Kidney (tissue), 22 donors: ENCODE results near the gene CCS. TPM values are rescaled to one million over a fixed set of nuclear protein-coding genes. Genes with fewer than 3 reads are reported as not detected.
A peak's percentile ranks its signal among the peaks of the same experiment; 100 is the strongest.
"Not testable (repeated sequence)": the region's sequence is repeated elsewhere in the genome, so short reads cannot be mapped to it uniquely, and the experiment has no call there.

ENCODE experiments used
- DNase-seq, 5 donors: peaks; one replicate each; pipeline ENCODE4 v3.0.0-alpha.2; 2013 to 2020
- FAIRE-seq: peaks from 2 replicates; lab custom pipeline; 2012; peaks lifted over from hg19 to GRCh38; lab: Jason Lieb, UNC
- H3K27ac ChIP-seq, 2 donors: one replicate each; pipeline ENCODE4 v1.7.0; 2013; ENCODE audit warnings: low read depth in 2 of 2, low read length in 2 of 2, inconsistent platforms in 1 of 2
- H3K27me3 ChIP-seq: one replicate; pipeline ENCODE4 v1.7.1; 2013; ENCODE audit warnings: low read length, inconsistent platforms; ENCODE audit not compliant: control insufficient read depth, insufficient read depth
- H3K36me3 ChIP-seq, 3 donors: one replicate each; pipeline versions ENCODE4 v1.7.0 to v1.7.1; 2013; ENCODE audit warnings: low read length in 3 of 3, control low read depth in 1 of 3, inconsistent platforms in 1 of 3; ENCODE audit not compliant: insufficient read depth in 3 of 3, control insufficient read depth in 2 of 3
- H3K4me1 ChIP-seq, 3 donors: one replicate each; pipeline versions ENCODE4 v1.7.0 to v1.7.1; 2013; ENCODE audit warnings: low read length in 3 of 3, inconsistent platforms in 1 of 3, low read depth in 1 of 3; ENCODE audit not compliant: control insufficient read depth in 2 of 3, insufficient read depth in 2 of 3
- H3K4me3 ChIP-seq, 3 donors: one replicate each; pipeline versions ENCODE4 v1.7.0 to v1.8.1; 2013; ENCODE audit warnings: low read length in 3 of 3, control low read depth in 1 of 3, inconsistent platforms in 1 of 3
- H3K9ac ChIP-seq, 3 donors: one replicate each; pipeline versions ENCODE4 v1.7.0 to v1.7.1; 2013; ENCODE audit warnings: low read length in 3 of 3, control low read depth in 1 of 3, inconsistent platforms in 1 of 3
- H3K9me3 ChIP-seq, 3 donors: one replicate each; pipeline versions ENCODE4 v1.7.0 to v1.7.1; 2013; ENCODE audit warnings: low read length in 3 of 3, control low read depth in 1 of 3, inconsistent platforms in 1 of 3; ENCODE audit not compliant: control insufficient read depth in 2 of 3, insufficient read depth in 1 of 3
- intact Hi-C: fragments of 100-400 bp; cut with DNase I; formaldehyde crosslinking; loops from one replicate; pipeline ENCODE4 v1.11.1; 2022
- long read RNA-seq, 10 donors: library from polyadenylated mRNA in 1 of 10; unstranded in 1 of 10; transcript quantifications; one replicate each; pipeline ENCODE4 v2.0.0 and lab custom pipeline, GENCODE V29; 2021 to 2026
- polyA plus RNA-seq: library from polyadenylated mRNA; stranded (reverse); fragments of 350-450 nt; fragmentation: Illumina TruSeq; extraction: RNeasy Lipid Tissue Mini Kit (QIAGEN cat#74804); gene quantifications from one replicate; pipeline ENCODE4 v1.2.3, GENCODE V29; 2014; ENCODE audit warnings: low read depth, low replicate concordance; ENCODE audit not compliant: insufficient read depth
- total RNA-seq: library from RNA; stranded (reverse); fragmentation: NEBNext Ultra II Directional; extraction: Animal tissue kit (Norgen Biotek cat#: 25700); gene quantifications from one replicate; pipeline ENCODE4 v1.2.1, GENCODE V29; 2021
- TF ChIP-seq, protein P1 (sequence below): IDR thresholded peaks from 3 replicates; pipeline ENCODE4 v1.5.1; 2012; ENCODE audit warnings: mild to moderate bottlenecking, moderate library complexity, borderline replicate concordance; ENCODE audit not compliant: insufficient read depth; ENCODE audit errors: extremely low read depth
- donor health status: control.
- donor health status: control.
- donor health status: control.
- donor health status: control.
- donor health status: control.
- donor health status: DM: yes; HTN: yes; CAD: no.
- donor health status: Normal renal cell carcinoma (clear cell type).

Gene CCS, protein sequence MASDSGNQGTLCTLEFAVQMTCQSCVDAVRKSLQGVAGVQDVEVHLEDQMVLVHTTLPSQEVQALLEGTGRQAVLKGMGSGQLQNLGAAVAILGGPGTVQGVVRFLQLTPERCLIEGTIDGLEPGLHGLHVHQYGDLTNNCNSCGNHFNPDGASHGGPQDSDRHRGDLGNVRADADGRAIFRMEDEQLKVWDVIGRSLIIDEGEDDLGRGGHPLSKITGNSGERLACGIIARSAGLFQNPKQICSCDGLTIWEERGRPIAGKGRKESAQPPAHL
- total RNA-seq (40.7 TPM), polyA plus RNA-seq (78.7 TPM)
- long read RNA-seq, donor 1, transcript CCS-208 (8 exons, 1,430 nt): major isoform, 11 of 16 reads
- long read RNA-seq, donor 1, partial matches to known transcripts: 0 of 16 reads
- long read RNA-seq, donor 1, other reads (novel, unspliced or antisense): 0 of 16 reads
- long read RNA-seq, donor 2, transcript CCS-205 (7 exons, 1,196 nt): minor isoform, 7 of 31 reads
- long read RNA-seq, donor 2, transcript CCS-208 (8 exons, 1,430 nt): major isoform, 13 of 31 reads
- long read RNA-seq, donor 2, partial matches to known transcripts: 7 of 31 reads
- long read RNA-seq, donor 2, other reads (novel, unspliced or antisense): 0 of 31 reads
- long read RNA-seq, donor 3, transcript CCS-208 (8 exons, 1,430 nt): major isoform, 10 of 17 reads
- long read RNA-seq, donor 3, transcript CCS-205 (7 exons, 1,196 nt): minor isoform, 6 of 17 reads
- long read RNA-seq, donor 3, partial matches to known transcripts: 0 of 17 reads
- long read RNA-seq, donor 3, other reads (novel, unspliced or antisense): 0 of 17 reads
- long read RNA-seq, donor 4, transcript CCS-208 (8 exons, 1,430 nt): major isoform, 6 of 12 reads
- long read RNA-seq, donor 4, partial matches to known transcripts: 0 of 12 reads
- long read RNA-seq, donor 4, other reads (novel, unspliced or antisense): 0 of 12 reads
- long read RNA-seq, donor 5, partial matches to known transcripts: 0 of 4 reads
- long read RNA-seq, donor 5, other reads (novel, unspliced or antisense): 0 of 4 reads
- long read RNA-seq, donor 6, transcript CCS-208 (8 exons, 1,430 nt): major isoform, 13 of 16 reads
- long read RNA-seq, donor 6, partial matches to known transcripts: 0 of 16 reads
- long read RNA-seq, donor 6, other reads (novel, unspliced or antisense): 0 of 16 reads
- long read RNA-seq, donor 7, transcript CCS-208 (8 exons, 1,430 nt): major isoform, 7 of 24 reads
- long read RNA-seq, donor 7, partial matches to known transcripts: 10 of 24 reads
- long read RNA-seq, donor 7, other reads (novel, unspliced or antisense): 3 of 24 reads
- long read RNA-seq, donor 8, transcript CCS-208 (8 exons, 1,430 nt): major isoform, 7 of 11 reads
- long read RNA-seq, donor 8, partial matches to known transcripts: 0 of 11 reads
- long read RNA-seq, donor 8, other reads (novel, unspliced or antisense): 0 of 11 reads
- long read RNA-seq, donor 9, partial matches to known transcripts: 0 of 6 reads
- long read RNA-seq, donor 9, other reads (novel, unspliced or antisense): 0 of 6 reads
- long read RNA-seq, donor 10, transcript CCS-208 (8 exons, 1,430 nt): major isoform, 12 of 17 reads
- long read RNA-seq, donor 10, partial matches to known transcripts: 0 of 17 reads
- long read RNA-seq, donor 10, other reads (novel, unspliced or antisense): 0 of 17 reads

DNA sequence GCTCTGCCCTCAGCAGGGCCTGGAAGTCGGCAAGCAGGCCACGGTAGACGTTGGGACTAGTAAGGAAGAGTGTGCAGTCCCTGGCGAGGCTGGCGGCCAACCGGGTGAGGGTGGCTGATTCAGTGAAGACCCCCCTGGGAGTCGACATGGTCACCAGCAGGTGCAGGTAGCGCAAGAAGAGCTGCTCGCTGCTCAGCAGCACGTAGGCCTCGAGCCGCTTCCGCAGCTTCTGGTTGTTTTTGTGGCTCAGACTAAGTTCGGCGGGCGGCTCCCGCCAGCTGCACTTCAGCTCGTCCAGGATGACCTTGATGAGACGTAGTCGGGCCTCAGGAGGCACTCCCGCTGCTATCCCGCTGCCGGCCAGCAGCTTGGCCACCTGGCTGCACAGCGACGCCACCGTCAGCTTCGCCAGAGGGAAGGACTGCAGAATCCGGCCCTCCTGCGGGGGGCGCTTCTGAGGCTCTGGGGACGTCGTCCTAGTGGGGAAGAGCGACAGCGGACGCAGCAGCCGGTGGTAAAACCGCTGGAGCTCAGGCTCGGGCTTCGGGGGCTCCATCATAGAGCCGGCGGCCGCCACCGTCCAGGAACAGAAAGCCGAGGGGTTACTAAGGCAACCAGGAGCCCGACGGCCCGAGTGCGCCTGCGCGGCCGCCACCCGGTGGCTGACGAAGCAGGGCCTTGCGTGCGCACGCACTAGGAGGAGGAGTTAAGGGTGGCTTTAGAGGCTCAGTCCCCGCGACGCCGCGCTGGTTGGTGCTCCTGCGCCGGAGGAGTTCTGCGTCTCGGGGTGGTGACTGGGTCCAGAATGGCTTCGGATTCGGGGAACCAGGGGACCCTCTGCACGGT lies at the start of gene CCS, which contains the start of gene CCDC87:
TSS of gene CCS (plus strand) at position 729 of the 846 bp plus-strand sequence. CDS start at position 806, 77 bp downstream.
TSS of gene CCDC87 (minus strand) at position 607 of the 846 bp plus-strand sequence. CDS start at position 559, 48 bp downstream.
- peak within 1 kb of the TSS; percentile 60 to 81 for H3K27ac ChIP-seq
- peak within 1 kb of the TSS; percentile 30 to 90 (median 81) for H3K9ac ChIP-seq
- H3K9me3 ChIP-seq: no peaks in the 10 kb centered on the region
- intact Hi-C loops: no loop called here
- TF ChIP-seq, protein P1, sequence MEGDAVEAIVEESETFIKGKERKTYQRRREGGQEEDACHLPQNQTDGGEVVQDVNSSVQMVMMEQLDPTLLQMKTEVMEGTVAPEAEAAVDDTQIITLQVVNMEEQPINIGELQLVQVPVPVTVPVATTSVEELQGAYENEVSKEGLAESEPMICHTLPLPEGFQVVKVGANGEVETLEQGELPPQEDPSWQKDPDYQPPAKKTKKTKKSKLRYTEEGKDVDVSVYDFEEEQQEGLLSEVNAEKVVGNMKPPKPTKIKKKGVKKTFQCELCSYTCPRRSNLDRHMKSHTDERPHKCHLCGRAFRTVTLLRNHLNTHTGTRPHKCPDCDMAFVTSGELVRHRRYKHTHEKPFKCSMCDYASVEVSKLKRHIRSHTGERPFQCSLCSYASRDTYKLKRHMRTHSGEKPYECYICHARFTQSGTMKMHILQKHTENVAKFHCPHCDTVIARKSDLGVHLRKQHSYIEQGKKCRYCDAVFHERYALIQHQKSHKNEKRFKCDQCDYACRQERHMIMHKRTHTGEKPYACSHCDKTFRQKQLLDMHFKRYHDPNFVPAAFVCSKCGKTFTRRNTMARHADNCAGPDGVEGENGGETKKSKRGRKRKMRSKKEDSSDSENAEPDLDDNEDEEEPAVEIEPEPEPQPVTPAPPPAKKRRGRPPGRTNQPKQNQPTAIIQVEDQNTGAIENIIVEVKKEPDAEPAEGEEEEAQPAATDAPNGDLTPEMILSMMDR: peak; percentile 41
- no peaks in the 10 kb centered on the region for H3K27me3 ChIP-seq
- peaks cover 0 to 24% (median 20%) of the 10 kb centered on the region in 3 donors for H3K4me1 ChIP-seq
- H3K36me3 ChIP-seq: no peaks in the 10 kb centered on the region
- no peak for FAIRE-seq
- peak; percentile 95 to 99 (median 97) for DNase-seq
- H3K4me3 ChIP-seq: peak within 1 kb of the TSS; percentile 68 to 90 (median 72)

DNA sequence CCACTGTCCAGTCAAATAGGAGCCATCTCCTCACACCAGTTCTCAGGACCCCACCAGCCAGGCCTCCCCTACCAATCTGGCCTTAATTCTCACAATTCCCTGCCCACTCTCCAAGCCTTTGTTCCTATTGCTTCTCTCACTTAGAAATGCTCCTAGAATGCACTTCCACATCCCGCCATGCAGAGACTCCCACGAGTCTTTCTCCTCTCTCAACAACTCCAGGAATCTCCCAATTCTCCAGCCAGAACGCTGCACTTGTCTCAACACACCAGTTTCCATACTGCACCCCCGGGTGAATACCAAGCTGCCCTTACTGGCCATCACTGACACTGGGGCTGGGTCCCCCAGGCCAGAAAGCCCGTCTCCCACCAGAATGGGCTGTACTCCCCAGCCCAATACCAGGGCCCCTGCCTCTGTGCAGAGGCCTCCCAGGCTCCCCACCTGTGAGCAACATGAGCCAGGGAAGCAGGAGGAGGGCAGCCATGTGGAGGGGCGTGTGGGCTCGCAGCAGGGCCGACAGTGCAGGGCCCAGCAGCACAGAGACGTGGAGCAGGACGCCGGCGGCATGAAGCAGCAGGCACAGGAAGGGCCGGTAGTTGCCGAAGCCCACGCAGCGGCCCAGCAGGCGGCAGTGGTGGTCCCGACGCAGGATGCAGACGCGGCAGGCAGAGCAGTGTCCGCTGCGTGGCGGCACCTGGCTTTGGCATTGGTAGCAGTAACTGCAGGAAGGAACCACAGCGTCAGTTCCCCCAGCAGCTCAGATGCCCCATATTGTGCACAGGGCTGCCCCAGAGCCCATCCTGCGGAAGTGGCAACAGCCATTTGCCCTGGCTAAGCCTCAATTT lies 49.5 kb upstream of the CCS start:
- FAIRE-seq (no peak), DNase-seq (peak; percentile 81 to 89 (median 86))
- Histone ChIP-seq H3K9me3 (no peaks in the 10 kb centered on the region), H3K27me3 (no peaks in the 10 kb centered on the region), H3K27ac (no peak overlapping the region), H3K9ac (no peak overlapping the region), H3K4me1 (peaks cover 0 to 9% (median 4%) of the 10 kb centered on the region in 3 donors), H3K36me3 (peaks cover 0 to 2% (median 0%) of the 10 kb centered on the region in 3 donors), H3K4me3 (no peak overlapping the region)
- TF ChIP-seq, protein P1: peak; percentile 32
- intact Hi-C loops: no loop called here

DNA sequence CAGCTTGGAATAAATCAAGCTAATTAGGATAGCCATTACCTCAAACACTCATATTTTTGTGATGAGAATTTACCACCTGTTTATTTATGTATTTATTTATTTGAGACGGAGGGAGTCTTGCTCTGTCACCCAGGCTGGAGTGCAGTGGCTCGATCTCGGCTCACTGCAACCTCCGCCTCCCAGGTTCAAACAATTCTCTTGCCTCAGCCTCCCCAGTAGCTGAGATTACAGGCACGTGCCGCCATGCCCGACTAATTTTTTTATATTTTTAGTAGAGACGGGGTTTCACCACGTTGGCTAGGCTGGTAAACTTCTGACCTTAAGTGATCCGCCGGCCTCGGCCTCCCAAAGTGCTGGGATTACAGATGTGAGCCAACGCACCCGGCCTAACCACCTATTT lies 48.0 kb upstream of the CCS start:
- DNase-seq, H3K9me3 ChIP-seq, H3K4me1 ChIP-seq, FAIRE-seq, H3K27me3 ChIP-seq, H3K27ac ChIP-seq, H3K36me3 ChIP-seq, intact Hi-C loops: not testable (repeated sequence)
- Histone ChIP-seq H3K4me3 (peak overlapping the region in 2 of 3 donors; percentile 69 to 77), H3K9ac (peak overlapping the region in 1 of 3 donors; percentile 69)
